NCI-H1417 (cell line): ENCODE data around the gene SUGCT.

ENCODE experiments used
- DNase-seq, 3 experiments: peaks; one replicate each; lab custom pipeline; 2025; lab: John Stamatoyannopoulos, UW

SUGCT gene

DNA sequence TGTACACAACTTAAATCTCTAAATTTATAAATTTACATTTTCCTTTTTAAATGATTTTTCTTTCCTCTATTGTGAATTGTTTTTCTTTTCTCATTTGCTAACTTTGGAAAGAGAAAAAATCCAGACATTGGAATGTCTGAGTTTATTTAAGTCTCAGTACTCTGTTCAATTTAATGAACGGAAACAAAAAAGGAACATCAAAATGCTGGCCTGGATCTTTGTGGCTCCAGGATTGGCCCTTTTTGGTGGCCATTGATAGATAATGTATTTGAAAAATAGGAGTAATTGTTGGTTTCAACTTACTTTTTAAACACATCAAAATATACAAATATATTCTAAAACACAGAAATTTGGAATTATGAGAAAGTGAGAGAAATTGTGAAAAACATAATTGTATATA is 336.0 kb downstream of the SUGCT start:
- no peak for DNase-seq

DNA sequence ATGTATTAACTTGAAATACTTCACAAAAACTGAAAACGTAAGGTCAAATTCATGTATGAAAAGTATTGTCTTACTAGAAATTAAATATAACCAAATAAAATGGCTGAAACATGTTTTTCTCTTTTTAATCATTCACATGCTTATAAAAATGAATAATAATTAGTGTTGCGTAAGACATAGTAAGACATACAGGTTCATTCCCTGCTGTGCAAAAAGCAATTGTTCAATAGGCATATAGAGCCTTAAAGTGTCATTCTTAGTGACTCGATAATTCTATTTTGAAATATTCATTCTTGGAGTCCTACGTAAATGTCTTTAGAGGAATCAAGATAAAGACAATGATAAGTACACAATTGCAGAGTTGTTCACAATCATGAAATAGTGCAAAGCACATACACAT is 337.1 kb downstream of the SUGCT start:
- no peak for DNase-seq

DNA sequence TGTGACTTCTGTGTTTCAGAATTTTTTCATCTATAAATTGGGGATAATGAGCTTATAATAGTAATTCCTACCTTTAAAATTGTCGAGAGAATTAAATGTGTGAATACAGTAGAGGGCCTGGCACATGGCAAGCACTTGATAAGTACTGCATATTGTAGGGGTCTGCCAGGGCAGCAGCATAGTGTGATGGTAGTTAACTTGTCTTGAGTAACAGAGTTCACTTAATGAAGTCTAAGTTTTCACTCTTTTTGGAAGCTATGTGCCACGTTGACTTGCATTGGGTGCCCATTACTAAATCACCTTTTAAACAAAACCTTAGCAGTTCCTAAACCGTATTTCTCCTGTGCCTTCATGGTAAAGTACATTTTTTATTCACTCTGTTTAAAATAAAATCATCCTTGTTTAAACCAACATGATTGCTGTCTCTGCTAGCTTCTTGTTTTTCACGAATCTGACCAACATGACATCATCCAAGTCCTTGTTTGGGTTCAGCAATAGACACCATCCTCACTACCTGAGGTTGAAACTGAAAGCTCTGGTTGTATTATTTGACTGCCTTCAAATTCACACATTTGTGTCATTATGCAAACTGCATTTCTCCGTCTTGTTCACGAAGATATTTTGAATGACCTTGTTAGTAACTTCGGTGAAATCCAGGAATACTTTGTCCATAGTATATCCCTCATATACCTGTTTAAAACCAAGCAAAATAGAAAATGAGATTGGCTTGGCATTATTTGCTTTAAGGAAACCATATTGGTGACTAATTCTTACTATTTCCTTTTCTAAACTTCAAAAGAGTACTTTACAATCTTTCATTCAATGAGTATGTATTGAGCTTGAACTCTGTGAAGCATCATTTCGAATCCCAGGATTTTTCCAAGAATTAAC is 340.2 kb downstream of the SUGCT start:
- DNase-seq: no peak

DNA sequence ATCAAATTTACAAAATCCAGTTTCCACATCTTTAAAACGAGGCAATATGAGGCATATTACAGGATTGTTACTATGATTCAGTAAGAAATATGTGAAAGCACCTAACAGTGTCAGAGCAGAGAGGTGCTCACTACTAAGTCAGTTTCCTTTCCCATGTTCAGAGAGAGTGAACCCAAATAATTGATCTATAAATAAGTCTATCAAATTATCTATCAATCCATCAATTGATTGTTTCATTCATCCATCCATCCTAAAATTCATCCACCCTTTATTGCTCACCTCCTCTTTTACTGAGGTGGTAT is 340.8 kb downstream of the SUGCT start:
- no peak for DNase-seq

DNA sequence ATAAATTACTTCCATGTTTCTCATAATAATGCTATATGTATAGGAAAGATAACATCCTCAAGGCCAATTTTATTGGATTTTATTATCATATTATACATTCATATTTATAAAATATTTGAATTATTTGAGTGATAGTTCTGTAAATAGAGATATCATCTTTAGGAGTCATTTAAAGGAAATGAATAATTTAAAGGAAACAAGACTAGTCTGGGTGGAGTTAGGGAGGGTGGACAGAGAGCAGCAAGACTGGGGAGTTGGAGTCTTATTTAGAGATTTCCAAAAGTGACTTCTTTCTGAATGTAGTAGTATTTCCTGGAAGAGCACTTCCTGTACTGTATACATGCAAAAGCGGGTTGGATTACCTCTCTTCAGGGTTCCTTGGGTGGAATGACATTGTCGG is 342.3 kb downstream of the SUGCT start:
- no peak for DNase-seq

DNA sequence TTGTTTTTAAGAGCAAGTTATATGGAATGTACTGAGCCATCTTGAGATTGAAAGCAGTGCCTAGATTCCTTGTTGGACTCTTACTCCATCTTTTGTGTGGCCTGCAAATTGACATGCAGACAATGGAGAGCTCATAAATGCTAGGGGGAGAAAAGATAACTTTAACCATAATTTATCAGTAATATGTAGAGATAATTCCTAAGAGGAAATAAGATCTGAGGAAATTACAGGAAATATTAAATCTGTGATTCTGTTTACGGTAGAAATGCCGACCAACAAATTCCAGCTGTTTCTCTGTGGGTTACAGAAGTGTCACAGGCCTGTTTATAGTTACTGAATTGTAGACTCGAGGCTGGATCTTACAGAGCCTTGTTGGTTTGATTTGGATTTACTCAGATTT is 348.0 kb downstream of the SUGCT start:
- DNase-seq: no peak

DNA sequence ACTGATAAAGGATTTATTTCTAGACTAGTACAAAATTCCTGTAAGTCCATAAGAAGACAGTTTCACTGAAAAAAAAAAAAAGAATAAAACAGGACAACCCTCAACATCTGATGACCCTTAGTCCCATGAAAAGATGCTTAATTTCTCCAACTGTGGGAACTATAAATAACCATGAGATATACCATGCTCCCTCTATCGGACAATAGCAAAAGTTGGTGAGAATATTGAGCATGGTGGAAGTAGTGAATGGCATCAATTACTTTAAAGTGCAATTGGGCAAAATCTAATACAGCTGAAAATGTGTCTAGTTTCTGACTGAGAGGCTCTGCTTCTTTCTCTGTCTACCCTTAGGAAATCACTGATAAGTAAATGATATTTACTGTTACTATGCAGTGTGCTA is 348.8 kb downstream of the SUGCT start:
- DNase-seq: no peak

DNA sequence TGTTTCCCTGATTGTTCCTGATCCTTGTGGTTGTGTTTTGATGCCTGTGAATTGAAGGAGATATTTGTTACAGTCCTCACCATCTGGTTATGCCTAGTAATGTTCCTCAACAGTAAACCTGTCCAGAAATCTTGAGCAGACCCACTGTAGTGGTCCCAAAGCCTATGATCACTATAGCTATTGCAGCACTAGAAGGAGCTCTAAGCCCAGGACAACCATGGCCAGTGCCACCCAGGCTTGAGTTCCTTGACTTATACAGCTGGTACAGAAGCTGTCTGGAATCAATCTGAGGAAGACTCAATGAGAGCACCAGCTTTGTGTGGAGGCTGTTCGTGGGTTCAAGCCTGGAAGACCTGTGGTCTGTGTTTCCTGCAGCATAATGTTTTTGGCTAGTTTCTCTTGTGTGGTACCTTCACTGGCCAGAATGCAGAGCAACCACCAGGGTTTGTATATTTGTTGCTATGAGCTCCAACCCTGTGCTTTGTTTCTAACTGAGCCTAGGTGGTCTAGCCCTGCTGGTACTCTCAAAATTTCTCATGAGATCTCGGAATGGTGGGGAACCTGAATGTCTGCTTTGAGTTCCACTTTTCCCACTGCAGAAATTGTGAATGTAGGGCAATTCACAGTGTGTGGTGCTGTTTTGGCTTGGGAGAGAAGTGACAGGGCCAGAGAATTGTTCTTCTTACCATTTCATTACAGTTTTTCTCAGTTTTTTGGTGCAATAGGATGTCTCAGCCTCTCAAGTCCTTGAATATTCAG is 355.2 kb downstream of the SUGCT start:
- DNase-seq: no peak

DNA sequence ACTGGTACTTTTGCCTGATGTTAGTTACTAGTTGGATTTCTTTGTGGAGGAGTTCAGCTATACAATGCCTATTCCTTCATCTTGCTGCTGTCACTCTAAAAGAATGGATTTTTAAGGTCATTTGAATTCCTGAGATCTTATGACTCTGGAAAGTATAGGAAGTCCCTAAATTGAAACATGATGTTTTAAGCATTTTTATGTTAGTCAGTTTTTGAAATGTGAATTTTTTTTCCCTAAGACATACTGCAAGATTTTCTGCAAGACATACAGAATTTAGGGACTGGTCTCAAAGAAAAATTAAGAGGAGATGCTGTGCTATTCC is 355.8 kb downstream of the SUGCT start:
- DNase-seq: no peak

DNA sequence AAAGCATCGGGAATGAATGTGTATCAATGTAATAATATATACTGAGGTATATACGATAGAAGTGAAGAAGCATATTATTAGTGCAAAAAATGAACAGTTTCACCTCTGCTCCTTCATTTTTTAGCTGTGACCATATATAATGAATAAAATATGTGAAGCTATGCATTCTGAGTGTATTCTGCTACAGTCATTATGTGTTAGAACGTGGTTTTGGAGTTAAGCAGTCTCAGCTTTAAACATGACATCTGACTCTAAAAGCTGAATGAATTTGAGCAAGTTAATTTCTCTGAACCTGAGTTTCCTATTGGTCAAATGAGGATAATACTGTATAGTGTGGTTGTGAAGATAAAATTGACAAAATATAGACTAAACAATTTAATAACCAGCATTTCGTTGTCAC is 358.1 kb downstream of the SUGCT start:
- no peak for DNase-seq

DNA sequence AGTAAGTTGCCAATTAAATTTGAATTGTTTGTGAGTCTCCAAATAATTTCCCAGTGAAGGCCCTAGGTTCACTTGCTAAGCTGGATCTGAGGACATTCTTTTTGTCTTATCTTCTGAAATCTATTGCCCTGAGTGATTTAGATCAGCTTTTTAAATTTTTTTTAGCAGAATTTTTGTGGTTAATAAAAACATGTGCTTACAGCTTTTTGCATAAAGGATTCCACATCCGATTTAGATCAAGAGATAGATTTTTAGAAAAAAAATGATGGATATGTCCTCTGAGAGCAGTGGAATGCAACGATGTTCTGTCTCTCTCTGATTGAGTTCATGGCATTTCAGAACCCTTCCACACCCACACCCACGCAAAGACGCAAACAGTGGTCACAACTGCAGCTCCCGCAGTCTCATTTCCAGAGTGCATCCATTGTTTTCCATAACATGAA is 358.8 kb downstream of the SUGCT start:
- no peak for DNase-seq

DNA sequence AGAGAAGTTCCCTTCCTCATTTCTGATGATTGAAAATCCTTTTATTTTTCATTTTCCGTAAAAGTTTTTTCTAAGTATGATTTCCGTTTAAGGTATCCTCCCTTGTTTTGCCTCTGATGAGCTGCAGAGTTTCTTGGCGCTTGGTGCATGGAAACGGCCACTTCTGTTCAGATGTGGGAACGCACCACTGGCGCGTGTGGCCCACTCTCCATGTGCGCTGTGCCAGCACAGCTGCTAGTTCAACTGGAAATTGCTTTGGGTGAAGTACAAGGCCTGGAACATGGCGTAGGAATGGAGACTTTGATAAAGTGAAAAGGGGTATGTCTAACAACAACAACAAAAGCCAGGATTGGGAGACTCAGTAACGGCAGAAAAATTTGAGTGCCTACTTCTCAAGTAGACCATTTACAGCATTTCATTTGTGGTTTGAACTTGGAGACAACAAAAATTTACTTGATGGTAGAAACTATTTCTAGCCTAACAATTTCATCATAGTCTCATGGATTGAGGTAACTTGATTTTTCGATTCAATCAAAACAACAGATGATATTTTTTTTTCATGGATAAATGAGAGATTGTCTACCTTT is 364.2 kb downstream of the SUGCT start:
- no peak for DNase-seq

DNA sequence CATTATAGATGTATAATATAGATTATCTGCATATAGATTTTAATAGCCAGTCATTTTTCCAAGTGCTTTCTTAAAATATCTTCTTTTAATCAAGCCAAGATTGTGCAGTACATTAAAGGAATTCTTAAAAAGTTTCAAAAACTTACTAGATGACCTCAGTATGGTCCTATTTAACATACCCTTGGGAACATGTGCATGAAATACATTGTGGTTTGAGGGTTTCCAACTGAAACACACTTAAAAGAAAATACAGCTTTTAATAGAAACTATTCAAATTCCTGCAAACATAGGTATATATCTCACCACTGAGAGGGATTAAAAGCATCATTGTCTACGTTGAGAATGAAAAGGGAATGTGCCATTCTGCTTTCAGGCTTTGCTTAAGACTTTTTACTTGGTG is 364.9 kb downstream of the SUGCT start:
- no peak for DNase-seq

DNA sequence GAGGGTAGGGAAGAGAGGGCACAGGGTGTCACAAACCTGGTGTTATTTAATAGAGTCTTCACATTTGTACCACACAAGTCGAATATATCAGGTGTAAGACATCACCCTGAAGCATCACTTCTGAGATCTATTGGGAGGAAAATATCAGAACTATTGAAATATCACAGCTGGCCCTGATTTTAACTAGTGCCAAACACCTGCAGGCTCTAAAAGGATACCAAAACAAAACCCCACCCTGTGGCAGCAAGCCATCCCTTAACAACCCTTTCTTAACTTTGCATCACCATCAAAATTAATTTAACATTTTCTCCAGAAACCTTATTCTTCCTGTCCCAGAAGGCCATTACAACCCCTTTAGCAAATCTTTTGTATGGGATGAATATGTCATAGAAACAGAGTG is 365.4 kb downstream of the SUGCT start:
- no peak for DNase-seq

DNA sequence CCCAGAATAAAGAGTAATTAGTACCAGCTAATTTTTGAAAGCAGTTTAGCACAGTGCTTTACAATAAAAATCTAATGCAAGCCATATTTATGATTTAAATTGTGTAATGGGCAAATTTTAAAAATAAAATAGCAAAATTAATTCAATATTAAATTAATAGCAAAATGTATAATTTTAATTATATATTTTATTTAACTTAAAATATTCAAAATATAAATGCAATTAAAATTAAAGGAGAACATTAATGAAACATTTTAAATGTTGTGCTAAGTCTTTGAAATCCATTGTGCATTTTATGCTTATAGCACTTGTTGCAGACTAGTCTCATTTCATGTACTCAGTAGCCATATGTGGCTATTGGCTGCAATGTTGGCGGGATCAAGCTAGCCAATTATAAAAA is 367.6 kb downstream of the SUGCT start:
- no peak for DNase-seq

DNA sequence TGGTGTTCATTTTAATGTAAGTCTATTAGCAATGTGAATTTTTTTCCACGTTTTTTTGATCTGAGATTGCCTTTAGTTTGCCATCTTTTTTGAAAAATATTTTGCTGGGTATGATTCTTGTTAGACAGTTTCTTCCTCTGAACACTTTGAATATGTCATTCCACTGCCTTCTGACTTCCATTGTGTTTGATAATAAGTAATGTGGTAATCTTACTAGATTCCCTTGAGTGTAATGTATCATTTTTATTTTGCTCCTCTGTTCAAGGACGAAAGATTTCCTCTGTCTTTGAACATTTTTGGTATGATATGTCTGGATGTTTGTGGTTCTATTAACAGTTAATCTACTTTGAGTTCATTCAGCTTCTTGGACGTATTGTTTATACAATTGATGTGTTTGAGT is 371.4 kb downstream of the SUGCT start:
- no peak for DNase-seq

DNA sequence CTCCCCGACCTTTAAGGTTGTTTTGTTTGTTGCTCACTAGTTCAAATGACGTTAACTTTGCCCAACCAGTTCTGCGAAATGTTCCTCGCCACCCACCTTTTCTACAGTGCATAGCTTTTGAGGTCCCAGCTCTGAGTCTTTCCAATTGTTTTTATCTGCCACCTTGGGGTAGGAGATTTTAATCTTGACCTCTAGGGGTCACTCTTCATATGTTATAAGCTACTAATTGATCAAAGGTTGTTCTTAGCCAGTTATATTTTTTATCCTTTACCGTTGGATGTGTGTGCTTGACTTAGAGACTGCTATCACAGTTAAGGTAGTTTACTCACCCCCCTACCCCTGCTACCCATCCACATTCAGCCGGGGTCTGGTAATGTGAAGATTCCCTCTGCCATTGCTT is 372.4 kb downstream of the SUGCT start:
- DNase-seq: no peak

DNA sequence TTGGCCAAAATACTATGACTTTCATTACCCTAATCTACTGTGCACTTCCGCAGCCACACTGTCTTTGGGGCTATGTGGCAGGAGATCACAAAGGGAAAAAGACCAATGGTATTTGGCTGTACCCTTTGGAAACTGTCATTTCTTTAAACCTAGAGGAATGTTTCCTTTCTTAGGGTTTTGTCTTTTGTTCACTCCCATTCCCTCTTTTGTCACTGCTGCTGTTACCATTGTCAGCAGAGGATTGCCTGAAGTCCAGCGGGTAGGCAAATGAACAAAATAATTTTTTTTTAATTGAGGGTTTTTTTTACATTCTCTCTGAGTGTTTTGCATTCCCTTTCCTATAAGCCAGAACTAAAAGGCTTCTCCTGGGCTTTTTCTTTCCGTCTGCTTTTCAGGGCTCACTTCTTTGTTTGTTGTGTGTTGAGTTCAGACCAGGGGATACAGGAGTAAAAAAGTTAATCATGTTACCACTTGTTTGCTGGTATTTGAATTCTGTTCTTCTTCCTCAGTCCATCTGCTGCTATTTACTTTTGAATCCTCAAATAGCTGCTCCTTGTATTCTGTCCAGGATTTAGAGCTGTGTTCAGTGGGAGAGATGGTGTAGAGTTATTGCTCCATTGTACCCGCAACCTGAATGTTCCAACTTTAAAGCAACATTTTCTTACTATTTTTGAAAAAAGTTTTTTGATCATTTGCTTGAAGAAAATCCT is 374.6 kb downstream of the SUGCT start:
- DNase-seq: no peak

DNA sequence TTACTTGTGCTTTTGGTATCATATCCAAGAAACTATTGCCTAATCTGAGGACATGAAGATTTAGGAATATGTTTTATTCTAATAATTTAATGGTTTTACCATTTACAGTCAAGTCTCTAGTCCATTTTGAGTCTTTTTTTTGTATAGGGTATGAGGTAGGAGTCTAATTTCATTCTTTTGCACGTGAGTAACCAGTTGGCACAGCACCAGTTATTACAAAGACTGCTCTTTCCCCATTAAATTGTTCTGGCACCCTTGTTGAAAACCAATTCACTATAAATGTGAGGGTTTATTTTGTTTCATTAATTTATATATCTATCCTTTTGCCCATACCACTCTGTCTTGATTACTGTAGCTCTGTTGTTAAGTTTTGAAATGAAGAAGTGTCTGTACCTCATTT is 381.6 kb downstream of the SUGCT start:
- no peak for DNase-seq

DNA sequence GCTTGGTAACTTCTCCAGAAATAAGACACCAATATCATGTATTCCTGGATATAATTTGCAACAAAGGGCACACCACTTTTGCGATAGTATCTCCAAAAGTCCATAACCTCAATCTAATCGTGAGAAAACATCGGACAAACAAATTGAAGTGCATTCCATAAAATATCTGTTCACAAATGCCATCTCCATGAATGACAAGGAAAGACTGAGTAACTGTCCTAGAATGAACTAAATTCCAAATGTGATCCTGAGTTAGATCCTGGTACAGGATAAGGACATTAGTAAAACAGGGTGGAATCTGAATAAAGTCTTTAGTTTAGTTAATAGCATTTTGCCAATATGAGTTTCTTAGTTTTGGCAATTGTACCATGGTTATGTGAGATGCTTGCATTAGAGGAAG is 384.2 kb downstream of the SUGCT start:
- DNase-seq: no peak

DNA sequence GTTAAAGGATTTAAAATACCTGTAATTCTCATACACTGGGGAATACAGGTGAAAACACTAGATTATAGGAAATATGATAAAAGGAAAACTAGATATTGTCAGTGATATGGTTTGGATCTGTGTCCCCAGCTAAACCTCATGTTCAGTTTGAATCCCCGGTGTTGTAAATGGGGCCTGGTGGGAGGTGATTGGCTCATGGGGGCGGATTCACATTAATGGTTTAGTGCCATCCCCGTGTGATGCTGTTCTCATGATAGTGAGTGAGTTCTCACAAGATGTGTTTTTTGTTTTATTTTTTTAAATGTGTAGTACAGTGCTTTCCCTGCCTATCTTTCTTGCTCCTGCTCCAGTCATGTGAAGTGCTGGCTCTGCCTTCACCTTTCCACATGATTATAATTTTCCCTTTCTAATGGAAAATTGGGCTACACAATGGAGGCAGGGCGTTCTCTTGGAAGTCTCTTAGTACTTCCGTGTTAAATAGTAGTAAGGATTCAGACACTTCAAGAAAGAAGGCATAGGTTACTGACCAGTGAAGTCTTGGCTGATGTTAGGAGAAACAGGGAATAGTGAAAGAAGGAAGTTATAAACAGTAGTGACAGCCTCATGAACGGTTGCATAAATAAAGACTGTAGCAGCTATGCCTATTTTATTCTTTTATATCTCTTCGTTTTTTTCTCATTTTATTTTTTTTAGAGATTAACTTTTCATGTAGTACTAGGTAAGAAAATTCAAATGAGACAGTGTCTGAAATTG is 386.4 kb downstream of the SUGCT start:
- no peak for DNase-seq

DNA sequence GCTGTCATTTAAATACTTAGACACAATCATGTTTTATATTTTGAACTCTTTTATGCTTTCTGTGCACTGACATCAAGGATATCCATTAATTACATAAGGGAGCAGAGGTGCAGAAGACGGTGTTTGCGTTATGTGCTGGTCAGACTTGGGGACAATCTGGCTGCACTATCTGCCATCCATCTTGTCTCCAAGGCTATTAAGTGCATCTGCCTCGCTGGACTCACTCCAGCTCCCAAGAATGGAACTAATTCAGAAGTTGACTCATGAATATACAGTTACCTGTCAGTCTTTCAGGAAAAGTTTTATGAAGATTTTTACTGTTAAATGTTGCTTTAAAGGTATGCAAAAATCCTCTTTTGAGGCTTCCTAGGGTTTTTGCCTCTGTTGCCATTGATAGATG is 391.0 kb downstream of the SUGCT start:
- DNase-seq: no peak
